NCI-H1694 treated with DMSO at 0.1 percent for 48 hours (cell line): ENCODE results near the gene GAS2.

Experiments used
- DNase-seq: peaks from one replicate; lab custom pipeline; 2025; lab: John Stamatoyannopoulos, UW

The GAS2 gene

GRCh38 chr11:22728600-22729389 is 62.4 kb downstream of the GAS2 start:
- no peak for DNase-seq

- peak; percentile 48 for DNase-seq
Observed at GRCh38 chr11:22730319-22730718, 63.9 kb downstream of the GAS2 start.

GRCh38 chr11:22732588-22732987 is 66.2 kb downstream of the GAS2 start:
- no peak for DNase-seq

- peak; percentile 19 for DNase-seq
Observed at GRCh38 chr11:22733475-22734248, 67.3 kb downstream of the GAS2 start.

GRCh38 chr11:22734628-22735345 is 68.4 kb downstream of the GAS2 start:
- no peak for DNase-seq

- no peak for DNase-seq
Observed at GRCh38 chr11:22742157-22742613, 75.8 kb downstream of the GAS2 start.

- DNase-seq = no peak
Observed at GRCh38 chr11:22749536-22749935, 83.1 kb downstream of the GAS2 start.

GRCh38 chr11:22752908-22753310 is 86.5 kb downstream of the GAS2 start:
- DNase-seq = no peak

GRCh38 chr11:22753416-22753815 is 87.0 kb downstream of the GAS2 start:
- no peak for DNase-seq

GRCh38 chr11:22761066-22761465 is 94.7 kb downstream of the GAS2 start:
- DNase-seq = no peak

GRCh38 chr11:22763166-22763565 is 96.8 kb downstream of the GAS2 start:
- DNase-seq = no peak

- no peak for DNase-seq
Observed at GRCh38 chr11:22764735-22765134, 98.3 kb downstream of the GAS2 start.

GRCh38 chr11:22768281-22768680 is 101.9 kb downstream of the GAS2 start:
- no peak for DNase-seq

- no peak for DNase-seq
Observed at GRCh38 chr11:22769081-22769480, 102.7 kb downstream of the GAS2 start.

- DNase-seq = no peak
Observed at GRCh38 chr11:22774716-22775115, 108.3 kb downstream of the GAS2 start.

GRCh38 chr11:22775248-22775647 is 108.8 kb downstream of the GAS2 start:
- DNase-seq = no peak

GRCh38 chr11:22778642-22779041 is 112.2 kb downstream of the GAS2 start:
- peak; percentile 32 for DNase-seq

GRCh38 chr11:22779850-22780249 is 113.4 kb downstream of the GAS2 start:
- no peak for DNase-seq

- no peak for DNase-seq
Observed at GRCh38 chr11:22780952-22781593, 114.7 kb downstream of the GAS2 start.

- DNase-seq = no peak
Observed at GRCh38 chr11:22785251-22785650, 118.8 kb downstream of the GAS2 start.

- DNase-seq = no peak
Observed at GRCh38 chr11:22786475-22786874, 120.1 kb downstream of the GAS2 start.

GRCh38 chr11:22787055-22787454 is 120.6 kb downstream of the GAS2 start:
- no peak for DNase-seq
